OCI-LY7 (cell line): Measurements from ENCODE around the gene CLTCL1. TPM values are rescaled to one million over a fixed set of nuclear protein-coding genes. Genes with fewer than 3 reads are reported as not detected.

Experiments
- BruUV-seq: library from RNA; stranded (reverse); fragments of 400-500 nt; replicated peaks from 2 replicates; lab custom pipeline; 2021; lab: Mats Ljungman, UMichigan
- CTCF ChIA-PET: fragments of 300-600 bp; sonication (Branson Sonifier 250); formaldehyde crosslinking; loops from one replicate; lab custom pipeline; 2022; ENCODE audit warnings: antibody characterized with exemption; ENCODE audit not compliant: unreplicated experiment; lab: Charles Lee
- POLR2A ChIA-PET: fragments of 300-600 bp; sonication (Branson Sonifier 250); formaldehyde crosslinking; loops from one replicate; lab custom pipeline; 2022; ENCODE audit warnings: antibody characterized with exemption; lab: Charles Lee
- DNase-seq: peaks from one replicate; pipeline ENCODE4 v3.0.0-alpha.2; 2015; ENCODE audit warnings: low spot score
- H2AFZ ChIP-seq: fragments of 200-600 bp; sonication (generic), shearing (Covaris generic); 2 replicates; pipeline ENCODE4 v1.6.1; 2014; ENCODE audit warnings: mild to moderate bottlenecking, antibody characterized with exemption, low read length, moderate library complexity
- H3K27ac ChIP-seq: fragments of 200-600 bp; sonication (generic); 2 replicates; pipeline ENCODE4 v1.5.1; 2014; ENCODE audit warnings: mixed run types, low read depth, mild to moderate bottlenecking, moderate library complexity, low read length, inconsistent platforms; ENCODE audit not compliant: poor library complexity, severe bottlenecking
- H3K36me3 ChIP-seq: fragments of 200-600 bp; sonication (generic); 2 replicates; pipeline ENCODE4 v1.6.1; 2014; ENCODE audit warnings: mild to moderate bottlenecking, antibody characterized with exemption, low read length, moderate library complexity, mixed read lengths; ENCODE audit not compliant: insufficient read depth
- H3K4me1 ChIP-seq: fragments of 200-600 bp; sonication (generic); 2 replicates; pipeline ENCODE4 v1.5.1; 2014; ENCODE audit warnings: mild to moderate bottlenecking, low read length; ENCODE audit not compliant: insufficient read depth, poor library complexity, severe bottlenecking
- H3K4me2 ChIP-seq: fragments of 200-600 bp; sonication (generic); 2 replicates; pipeline ENCODE4 v1.6.1; 2014; ENCODE audit warnings: mild to moderate bottlenecking, low read length
- H3K4me3 ChIP-seq: fragments of 200-600 bp; sonication (generic); 2 replicates; pipeline ENCODE4 v1.5.1; 2014; ENCODE audit warnings: mild to moderate bottlenecking, low read depth, low read length; ENCODE audit not compliant: poor library complexity, severe bottlenecking
- H3K79me2 ChIP-seq: fragments of 200-600 bp; sonication (generic); 2 replicates; pipeline ENCODE4 v1.6.1; 2016; ENCODE audit warnings: low read depth, mild to moderate bottlenecking, low read length, moderate library complexity, mixed read lengths; ENCODE audit not compliant: insufficient read depth
- H3K9me2 ChIP-seq: fragments of 200-600 bp; sonication (generic); 2 replicates; pipeline ENCODE4 v1.6.1; 2016; ENCODE audit warnings: mild to moderate bottlenecking, low read length, mixed read lengths; ENCODE audit not compliant: insufficient read depth
- H3K9me3 ChIP-seq: fragments of 200-600 bp; sonication (generic); 2 replicates; pipeline ENCODE4 v1.6.1; 2014; ENCODE audit warnings: mild to moderate bottlenecking, mixed run types, low read length, mixed read lengths
- H4K20me1 ChIP-seq: fragments of 200-600 bp; sonication (generic); 2 replicates; pipeline ENCODE4 v1.6.1; 2014; ENCODE audit warnings: mild to moderate bottlenecking, antibody characterized with exemption, low read length, moderate library complexity, mixed read lengths; ENCODE audit not compliant: insufficient read depth
- CTCF ChIP-seq: fragments of 200-600 bp; sonication (generic); conservative IDR thresholded peaks from 2 replicates; pipeline ENCODE4 v1.5.1; 2014; ENCODE audit warnings: mild to moderate bottlenecking, antibody characterized with exemption, low read length, moderate library complexity, mixed read lengths
- EZH2phosphoT487 ChIP-seq: fragments of 200-600 bp; sonication (generic); IDR thresholded peaks from 2 replicates; pipeline ENCODE4 v1.6.1; 2018; ENCODE audit warnings: low read depth, borderline replicate concordance, mild to moderate bottlenecking, mixed run types, antibody characterized with exemption, low read length, moderate library complexity, mixed read lengths
- intact Hi-C: fragments of 100-400 bp; cut with micrococcal nuclease; formaldehyde crosslinking; loops from one replicate; pipeline ENCODE4 v1.10.0; 2022; ENCODE audit not compliant: unreplicated experiment
- total RNA-seq, 2 experiments: library from RNA; depleted of rRNA in 1 of 2; stranded (reverse); fragments of >200 nt in 1 of 2; shearing (Covaris generic) in 1 of 2; gene quantifications; 2 replicates each; pipeline ENCODE4 v1.2.3, GENCODE V29; 2014 to 2022

The CLTCL1 gene
- total RNA-seq, 2 experiments from 2014 or later, result 0.44 to 0.99 TPM

DNA sequence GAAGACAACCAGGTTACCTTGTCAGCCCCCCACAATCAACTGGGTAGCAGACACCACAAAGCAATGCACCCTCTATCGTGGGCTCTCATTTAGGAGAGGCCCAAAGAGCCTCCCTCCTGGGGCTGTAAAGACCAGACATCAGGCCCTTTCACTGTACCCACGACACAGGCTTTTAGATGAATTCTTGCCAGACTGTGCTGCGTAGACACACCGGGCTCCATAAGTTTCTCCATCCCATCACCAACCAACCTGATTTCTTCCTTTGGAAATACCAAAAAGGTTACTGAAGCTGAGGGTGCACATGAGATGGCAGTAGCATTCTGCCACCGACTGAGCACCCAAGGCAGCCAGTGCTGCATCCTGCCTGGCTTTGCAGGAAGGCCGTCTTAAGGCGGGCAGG lies 66.5 kb downstream of the CLTCL1 start:
- TF ChIP-seq CTCF (no peak), EZH2phosphoT487 (no peak)

DNA sequence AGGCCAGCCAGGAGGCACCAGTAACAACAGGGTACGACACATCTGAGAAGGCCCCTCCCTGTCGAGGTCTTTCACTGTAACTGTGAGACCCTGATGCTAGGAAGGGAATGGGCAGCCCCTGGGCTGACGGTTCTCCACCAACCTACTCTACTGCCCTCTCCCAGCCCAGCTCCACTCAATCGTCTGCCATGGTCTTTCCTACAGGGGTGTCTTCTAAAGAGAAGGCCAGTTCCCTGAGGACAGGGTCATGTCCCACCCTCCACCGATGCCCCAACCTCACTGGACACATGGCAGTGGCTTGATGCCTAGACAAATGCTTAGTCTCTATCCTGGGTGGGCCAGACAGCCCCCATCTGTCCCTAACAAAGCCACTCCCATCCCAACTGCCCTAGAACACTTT lies 67.0 kb downstream of the CLTCL1 start:
- no peaks in the 10 kb centered on the region for H3K79me2 ChIP-seq
- no TSS peak for BruUV-seq
- ChIA-PET POLR2A (no interaction called here), CTCF (no interaction called here)
- H3K4me2 ChIP-seq, result no peak overlapping the region
- no peak for DNase-seq
- no peak overlapping the region for H3K27ac ChIP-seq
- no peaks in the 10 kb centered on the region for H3K36me3 ChIP-seq
- no peak overlapping the region for H3K4me3 ChIP-seq
- H3K9me3 ChIP-seq, result no peaks in the 10 kb centered on the region
- intact Hi-C loops, result no loop called here
- no peaks in the 10 kb centered on the region for H3K4me1 ChIP-seq
- H3K9me2 ChIP-seq, result no peaks in the 10 kb centered on the region
- H2AFZ ChIP-seq, result no peak overlapping the region
- H4K20me1 ChIP-seq, result no peaks in the 10 kb centered on the region
- no peak for TF ChIP-seq EZH2phosphoT487

More for the DNA sequence above, 66.5 kb downstream of the CLTCL1 start:
- Histone ChIP-seq H4K20me1 (no peaks in the 10 kb centered on the region), H3K9me3 (no peaks in the 10 kb centered on the region), H3K79me2 (no peaks in the 10 kb centered on the region), H3K4me2 (no peak overlapping the region), H3K4me1 (no peaks in the 10 kb centered on the region), H3K9me2 (no peaks in the 10 kb centered on the region), H2AFZ (no peak overlapping the region), H3K4me3 (no peak overlapping the region), H3K36me3 (no peaks in the 10 kb centered on the region), H3K27ac (no peak overlapping the region)
- intact Hi-C loops, result no loop called here
- ChIA-PET CTCF (no interaction called here), POLR2A (no interaction called here)
- DNase-seq, result no peak
- no TSS peak for BruUV-seq

DNA sequence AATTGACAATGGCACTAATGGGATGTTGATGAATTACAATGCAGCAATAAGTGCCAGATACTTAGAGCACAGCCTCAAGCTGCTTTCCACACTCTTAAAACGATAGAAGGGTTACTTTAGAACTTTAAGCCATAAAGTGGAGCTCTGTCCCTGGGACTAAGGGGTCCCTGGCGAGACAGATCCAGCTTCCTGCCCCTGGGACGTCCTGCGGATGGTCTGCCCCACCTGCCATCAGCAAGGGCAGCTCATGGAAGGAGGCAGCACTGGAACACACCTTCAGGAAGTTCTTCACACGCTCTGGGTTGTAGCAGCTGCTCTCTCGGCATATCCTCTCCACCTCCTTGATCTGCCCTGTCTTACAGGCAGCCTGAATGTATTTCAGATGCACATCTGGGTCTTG lies 67.9 kb downstream of the CLTCL1 start:
- Histone ChIP-seq H3K9me2 (no peaks in the 10 kb centered on the region), H2AFZ (no peak overlapping the region), H3K4me3 (no peak overlapping the region), H4K20me1 (no peaks in the 10 kb centered on the region), H3K9me3 (no peaks in the 10 kb centered on the region), H3K4me1 (peaks cover under 1% of the 10 kb centered on the region), H3K27ac (no peak overlapping the region), H3K36me3 (no peaks in the 10 kb centered on the region), H3K79me2 (no peaks in the 10 kb centered on the region), H3K4me2 (no peak overlapping the region)
- DNase-seq, result no peak
- TF ChIP-seq CTCF, result no peak
- no peak for TF ChIP-seq EZH2phosphoT487
- intact Hi-C loops, result no loop called here
- ChIA-PET CTCF (no interaction called here), POLR2A (interaction anchor here (0.9 kb wide), 1 partner anchor 429 kb away, joined by 6 read pairs; no protein-coding TSS in a partner anchor)
- no TSS peak for BruUV-seq
